HFF-Myc (cell line): ENCODE results near the gene MARF1.
"Not testable (repeated sequence)": the region's sequence is repeated elsewhere in the genome, so short reads cannot be mapped to it uniquely, and the experiment has no call there.

Experiments
- DNase-seq: peaks from one replicate; pipeline ENCODE4 v3.0.0-alpha.2; 2011; ENCODE audit warnings: low read depth; ENCODE audit errors: extremely low read depth
- H3K4me3 ChIP-seq: replicated peaks from 2 replicates; pipeline ENCODE4 v1.5.1; 2011; ENCODE audit warnings: low read depth, mild to moderate bottlenecking, control low read depth, low read length
- CTCF ChIP-seq: IDR thresholded peaks from 2 replicates; pipeline ENCODE4 v1.5.1; 2012; ENCODE audit warnings: mild to moderate bottlenecking, low read depth, low read length, control low read depth; ENCODE audit errors: missing control alignments

Gene MARF1

GRCh38 chr16:15647294-15648014 lies 4.5 kb upstream of the MARF1 start:
- no peak for TF ChIP-seq CTCF
- DNase-seq, result no peak
- no peak overlapping the region for H3K4me3 ChIP-seq

- DNase-seq, H3K4me3 ChIP-seq: not testable (repeated sequence)
These were observed 3.8 kb upstream of the MARF1 start for GRCh38 chr16:15646557-15647293.

- H3K4me3 ChIP-seq, result not testable (repeated sequence)
- peak; percentile 95 for DNase-seq
These were observed 2.1 kb upstream of the MARF1 start for GRCh38 chr16:15644962-15645465.

- H3K4me3 ChIP-seq, result peak overlapping the region; percentile 72; the same call in 1 of the 2 replicates
- DNase-seq, result peak; percentile 67
- no peak for TF ChIP-seq CTCF
These were observed 1.5 kb upstream of the MARF1 start for GRCh38 chr16:15644267-15644961.

- no peak for DNase-seq
- no peak for TF ChIP-seq CTCF
- H3K4me3 ChIP-seq, result peak overlapping the region; percentile 72
These were observed 944 bp upstream of the MARF1 start for GRCh38 chr16:15643946-15644250.

- TF ChIP-seq CTCF, result no peak
- peak overlapping the region; percentile 72 for H3K4me3 ChIP-seq
- DNase-seq, result no peak
These were observed 352 bp downstream of the MARF1 start for GRCh38 chr16:15642557-15643047.

GRCh38 chr16:15641753-15642556 lies 999 bp downstream of the MARF1 start:
- no peak for DNase-seq
- TF ChIP-seq CTCF, result no peak
- peak overlapping the region; percentile 72 for H3K4me3 ChIP-seq
